Trophoblast cell (in vitro differentiated cells and primary cell): ENCODE data around the gene KISS1R.

ENCODE experiments used
- DNase-seq, 2 donors: peaks; one replicate each; pipeline ENCODE4 v3.0.0-alpha.2; 2016
- H2AFZ ChIP-seq: 2 replicates; pipeline ENCODE4 v1.6.1; 2013; ENCODE audit warnings: low read length, moderate library complexity, mild to moderate bottlenecking; ENCODE audit not compliant: insufficient read depth, poor library complexity
- H2AK5ac ChIP-seq: 2 replicates; pipeline ENCODE4 v1.6.1; 2013; ENCODE audit warnings: mild to moderate bottlenecking, low read length
- H2BK120ac ChIP-seq: 2 replicates; pipeline ENCODE4 v1.6.1; 2013; ENCODE audit warnings: low read length, mild to moderate bottlenecking, moderate library complexity; ENCODE audit not compliant: insufficient read depth, poor library complexity
- H2BK12ac ChIP-seq: 2 replicates; pipeline ENCODE4 v1.6.1; 2013; ENCODE audit warnings: mild to moderate bottlenecking, low read length, moderate library complexity
- H2BK5ac ChIP-seq: 2 replicates; pipeline ENCODE4 v1.6.1; 2013; ENCODE audit warnings: low read length, low read depth, moderate library complexity, mild to moderate bottlenecking; ENCODE audit not compliant: poor library complexity
- H3K14ac ChIP-seq: 2 replicates; pipeline ENCODE4 v1.6.1; 2013; ENCODE audit warnings: mild to moderate bottlenecking, low read length
- H3K18ac ChIP-seq: 2 replicates; pipeline ENCODE4 v1.6.1; 2013; ENCODE audit warnings: mild to moderate bottlenecking, low read length
- H3K23ac ChIP-seq: 2 replicates; pipeline ENCODE4 v1.6.1; 2013; ENCODE audit warnings: low read length
- H3K27ac ChIP-seq: 2 replicates; pipeline ENCODE4 v1.5.1; 2013; ENCODE audit warnings: low read depth, mild to moderate bottlenecking, inconsistent platforms, low read length, moderate library complexity
- H3K27me3 ChIP-seq: 2 replicates; pipeline ENCODE4 v1.6.1; 2013; ENCODE audit warnings: inconsistent platforms, mild to moderate bottlenecking, low read length, moderate library complexity; ENCODE audit not compliant: insufficient read depth
- H3K36me3 ChIP-seq, 2 experiments: 1 replicate in 1 of 2; 2 replicates in 1 of 2; pipeline ENCODE4 v1.6.1; 2013; ENCODE audit warnings: low read length in 2 of 2, mild to moderate bottlenecking in 2 of 2, moderate library complexity in 1 of 2; ENCODE audit not compliant: insufficient read depth in 2 of 2, control insufficient read depth in 1 of 2
- H3K4ac ChIP-seq: 2 replicates; pipeline ENCODE4 v1.6.1; 2013; ENCODE audit warnings: low read depth, mild to moderate bottlenecking, low read length, moderate library complexity
- H3K4me1 ChIP-seq, 2 experiments: 1 replicate in 1 of 2; 2 replicates in 1 of 2; pipeline ENCODE4 v1.6.1; 2013; ENCODE audit warnings: low read length in 2 of 2, mild to moderate bottlenecking in 2 of 2, moderate library complexity in 1 of 2; ENCODE audit not compliant: insufficient read depth in 2 of 2, control insufficient read depth in 1 of 2
- H3K4me2 ChIP-seq: 2 replicates; pipeline ENCODE4 v1.6.1; 2013; ENCODE audit warnings: inconsistent platforms, mild to moderate bottlenecking, low read length, moderate library complexity
- H3K4me3 ChIP-seq: 2 replicates; pipeline ENCODE4 v1.5.1; 2013; ENCODE audit warnings: mild to moderate bottlenecking, low read depth, low read length, inconsistent platforms
- H3K79me1 ChIP-seq: one replicate; pipeline ENCODE4 v1.6.1; 2013; ENCODE audit warnings: low read length
- H3K79me2 ChIP-seq: 2 replicates; pipeline ENCODE4 v1.6.1; 2013; ENCODE audit warnings: low read length, mild to moderate bottlenecking; ENCODE audit not compliant: control insufficient read depth, insufficient read depth, poor library complexity
- H3K9ac ChIP-seq: 2 replicates; pipeline ENCODE4 v1.6.1; 2013; ENCODE audit warnings: mild to moderate bottlenecking, low read length
- H3K9me3 ChIP-seq: 2 replicates; pipeline ENCODE4 v1.6.1; 2013; ENCODE audit warnings: low read depth, mild to moderate bottlenecking, control low read depth, inconsistent platforms, low read length; ENCODE audit not compliant: insufficient read depth
- H4K12ac ChIP-seq: 2 replicates; pipeline ENCODE4 v1.6.1; 2013; ENCODE audit warnings: low read depth, mild to moderate bottlenecking, low read length, moderate library complexity
- H4K8ac ChIP-seq: 2 replicates; pipeline ENCODE4 v1.6.1; 2013; ENCODE audit warnings: low read depth, mild to moderate bottlenecking, low read length, moderate library complexity
- H4K91ac ChIP-seq: one replicate; pipeline ENCODE4 v1.6.1; 2013; ENCODE audit warnings: low read depth, mild to moderate bottlenecking, low read length, moderate library complexity
- WGBS: extraction: QIAGEN DNeasy Blood & Tissue Kit; methylation state at CpG from one replicate; pipeline ENCODE4 v1.1.7; 2013; ENCODE audit warnings: missing lambda C conversion rate; ENCODE audit not compliant: insufficient read length, insufficient coverage; ENCODE audit errors: extremely low coverage; 5-methylcytosine and 5-hydroxymethylcytosine counted together

Gene KISS1R

DNA sequence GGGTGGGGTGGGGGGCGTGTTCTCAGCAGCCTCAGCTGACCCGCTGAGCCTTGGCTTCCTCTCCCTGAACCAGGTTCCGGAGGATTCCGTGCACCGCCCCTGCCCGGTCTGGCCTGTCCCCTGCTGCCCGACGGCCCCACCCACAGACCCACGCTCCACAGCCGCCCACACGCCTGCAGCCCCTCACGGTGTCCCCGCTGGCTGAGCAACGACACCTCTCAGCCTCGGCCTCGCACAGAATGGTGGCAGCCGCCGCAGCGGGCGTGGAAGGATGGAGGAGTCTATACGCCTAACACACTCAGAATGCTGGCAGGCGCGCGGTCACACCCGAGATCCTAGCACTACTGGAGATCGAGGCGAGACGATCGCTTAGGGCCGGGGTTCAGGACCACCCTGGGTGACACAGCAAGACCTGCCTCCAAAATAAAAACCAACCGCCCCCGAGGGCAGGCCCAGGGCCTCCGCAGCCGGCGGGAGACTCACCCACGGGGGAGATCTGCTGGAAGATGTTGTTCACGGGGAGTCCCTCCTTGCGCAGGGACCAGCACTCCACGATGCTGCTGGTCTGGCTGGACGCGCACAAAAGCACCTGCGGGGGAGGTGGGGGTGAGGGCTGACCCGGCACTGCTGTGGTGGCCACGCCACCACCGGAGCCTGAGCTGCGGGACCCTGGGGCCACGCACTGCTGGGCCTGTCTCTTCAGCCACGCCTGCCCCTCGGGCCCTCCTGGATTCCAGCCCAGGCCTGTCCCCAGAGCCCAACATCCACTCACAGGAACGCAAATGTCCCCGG, 32.5 kb upstream of the KISS1R start:
- Histone ChIP-seq H3K27ac (peak overlapping the region; percentile 68), H2AK5ac (peak overlapping the region; percentile 34)
- peak; percentile 95 to 98 for DNase-seq

DNA sequence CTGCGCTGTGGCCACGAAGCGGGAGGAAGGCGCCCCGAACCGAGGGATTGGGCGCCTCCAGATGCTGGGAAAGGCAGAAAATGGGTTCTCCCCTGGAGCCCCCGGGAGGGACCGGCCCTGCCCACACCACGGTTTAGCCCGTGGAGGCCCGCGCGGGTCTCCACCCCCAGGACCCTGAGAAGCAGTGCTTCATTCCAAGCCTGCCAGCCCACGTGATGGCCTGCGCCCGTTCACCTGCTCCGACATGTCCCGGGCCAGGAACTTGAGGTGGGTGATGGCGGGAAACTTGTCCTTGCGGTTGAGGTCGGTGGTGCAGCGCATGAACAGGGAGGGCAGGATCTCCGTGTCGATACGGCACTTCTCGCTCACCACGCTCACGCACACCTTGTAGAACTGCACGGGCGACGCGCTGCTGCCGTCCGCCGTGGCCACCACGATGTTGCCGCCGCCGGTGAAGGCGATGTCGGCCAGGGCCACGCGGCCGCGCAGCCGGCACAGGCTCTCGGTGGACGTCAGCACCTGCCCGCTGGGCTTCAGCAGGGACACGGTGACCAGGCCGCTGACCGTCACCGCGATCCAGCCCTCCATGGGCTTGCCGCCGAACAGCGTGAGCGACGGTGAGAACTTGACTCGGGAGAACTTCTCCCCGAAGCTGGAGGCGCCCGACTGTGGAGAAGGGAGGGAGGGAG, 31.5 kb upstream of the KISS1R start:
- H3K4me3 ChIP-seq: no peak overlapping the region
- H3K23ac ChIP-seq: no peak overlapping the region
- peaks cover 65 to 67% of the 10 kb centered on the region in 2 experiments for H3K36me3 ChIP-seq
- peak overlapping the region; percentile 58 for H4K91ac ChIP-seq
- H3K79me1 ChIP-seq: peaks cover 8% of the 10 kb centered on the region
- no CpG with 5 or more reads among the region's 64 CpGs for WGBS
- H3K9ac ChIP-seq: no peak overlapping the region
- H2AFZ ChIP-seq: no peak overlapping the region
- H2AK5ac ChIP-seq: peak overlapping the region; percentile 11
- no peak overlapping the region for H2BK5ac ChIP-seq
- no peak overlapping the region for H4K12ac ChIP-seq
- peaks cover 15% of the 10 kb centered on the region for H3K9me3 ChIP-seq
- DNase-seq: peak in 1 of 2 donors; percentile 34
- no peak overlapping the region for H3K4me2 ChIP-seq
- no peak overlapping the region for H3K27ac ChIP-seq
- peak overlapping the region; percentile 18 for H2BK120ac ChIP-seq
- peaks cover 2% of the 10 kb centered on the region for H3K79me2 ChIP-seq
- H2BK12ac ChIP-seq: peak overlapping the region; percentile 4
- H3K4me1 ChIP-seq: peaks cover 21 to 27% of the 10 kb centered on the region in 2 experiments
- H3K14ac ChIP-seq: peak overlapping the region; percentile 30
- no peaks in the 10 kb centered on the region for H3K27me3 ChIP-seq
- H4K8ac ChIP-seq: no peak overlapping the region
- H3K18ac ChIP-seq: peak overlapping the region; percentile 45
- H3K4ac ChIP-seq: no peak overlapping the region

More for the DNA sequence above, 32.5 kb upstream of the KISS1R start:
- no peak overlapping the region for H3K4me2 ChIP-seq
- H3K36me3 ChIP-seq: peaks cover 64 to 65% of the 10 kb centered on the region in 2 experiments
- H3K18ac ChIP-seq: peak overlapping the region; percentile 4
- peak overlapping the region; percentile 64 for H4K8ac ChIP-seq
- no peak overlapping the region for H2AFZ ChIP-seq
- peak overlapping the region; percentile 19 for H3K14ac ChIP-seq
- no peak overlapping the region for H3K23ac ChIP-seq
- no CpG with 5 or more reads among the region's 51 CpGs for WGBS
- peak overlapping the region; percentile 81 for H4K91ac ChIP-seq
- no peak overlapping the region for H3K9ac ChIP-seq
- H3K4me1 ChIP-seq: peaks cover 21 to 27% of the 10 kb centered on the region in 2 experiments
- peak overlapping the region; percentile 16 for H3K4ac ChIP-seq
- H2BK120ac ChIP-seq: peak overlapping the region; percentile 15
- H3K79me2 ChIP-seq: peaks cover 2% of the 10 kb centered on the region
- H3K9me3 ChIP-seq: peaks cover 15% of the 10 kb centered on the region
- H3K79me1 ChIP-seq: peaks cover 8% of the 10 kb centered on the region
- H2BK12ac ChIP-seq: peak overlapping the region; percentile 59
- no peaks in the 10 kb centered on the region for H3K27me3 ChIP-seq
- peak overlapping the region; percentile 23 for H2BK5ac ChIP-seq
- H3K4me3 ChIP-seq: no peak overlapping the region
- no peak overlapping the region for H4K12ac ChIP-seq

DNA sequence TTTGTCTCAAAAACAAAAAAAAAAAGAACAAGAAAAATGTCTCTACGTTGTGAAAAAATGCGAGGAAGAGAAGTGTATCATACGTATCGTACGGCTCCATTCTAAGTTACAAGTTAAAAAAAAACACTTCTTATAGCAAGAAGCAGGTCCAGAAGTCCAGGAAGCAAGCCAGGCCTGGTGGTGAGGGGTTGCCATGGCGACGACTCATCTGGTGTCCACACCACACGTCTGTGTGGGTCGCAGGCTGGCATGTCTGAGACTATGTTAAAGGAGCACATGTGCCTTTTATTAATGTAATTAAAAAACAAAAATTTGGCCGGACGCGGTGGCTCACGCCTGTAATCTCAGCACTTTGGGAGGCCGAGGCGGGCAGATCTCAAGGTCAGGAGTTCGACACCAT, 30.1 kb upstream of the KISS1R start:
- DNase-seq: no peak
- Histone ChIP-seq H4K12ac (no peak overlapping the region), H2AFZ (no peak overlapping the region), H3K9me3 (peaks cover 9% of the 10 kb centered on the region), H3K79me1 (peaks cover 8% of the 10 kb centered on the region), H3K18ac (no peak overlapping the region), H3K27me3 (no peaks in the 10 kb centered on the region), H3K27ac (no peak overlapping the region), H3K79me2 (peaks cover 2% of the 10 kb centered on the region), H3K4me3 (no peak overlapping the region), H3K4ac (no peak overlapping the region), H3K36me3 (peaks cover 56 to 58% of the 10 kb centered on the region in 2 experiments), H2BK120ac (no peak overlapping the region), H3K14ac (no peak overlapping the region), H3K4me2 (no peak overlapping the region), H2AK5ac (no peak overlapping the region), H3K23ac (no peak overlapping the region), H3K4me1 (peaks cover 21 to 27% of the 10 kb centered on the region in 2 experiments), H2BK12ac (no peak overlapping the region), H4K8ac (no peak overlapping the region), H2BK5ac (no peak overlapping the region), H4K91ac (no peak overlapping the region), H3K9ac (no peak overlapping the region)
- WGBS: no CpG with 5 or more reads among the region's 16 CpGs

DNA sequence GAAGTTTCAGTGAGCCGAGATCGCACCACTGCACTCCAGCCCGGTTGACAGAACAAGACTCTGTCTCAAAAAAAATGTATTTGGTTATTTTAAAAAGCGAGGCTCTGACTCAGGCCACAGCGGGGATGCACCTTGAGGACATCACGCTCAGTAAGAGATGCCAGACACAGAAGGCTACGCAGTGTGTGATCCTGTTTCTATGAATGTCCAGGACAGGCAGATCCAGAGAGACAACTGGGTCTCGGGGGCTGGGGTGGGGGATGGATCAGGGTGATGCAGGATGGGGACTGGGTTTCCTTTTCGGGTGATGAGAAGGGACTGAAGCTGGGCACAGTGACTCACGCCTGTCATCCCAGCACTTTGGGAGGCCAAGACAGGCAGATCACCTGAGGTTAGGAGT, 29.5 kb upstream of the KISS1R start:
- WGBS: no CpG with 5 or more reads among the region's 10 CpGs
- peaks cover 13% of the 10 kb centered on the region for H3K79me1 ChIP-seq
- H4K8ac ChIP-seq: no peak overlapping the region
- peaks cover 21 to 30% of the 10 kb centered on the region in 2 experiments for H3K4me1 ChIP-seq
- no peak overlapping the region for H4K12ac ChIP-seq
- no peak overlapping the region for H2AK5ac ChIP-seq
- H3K4ac ChIP-seq: no peak overlapping the region
- H4K91ac ChIP-seq: no peak overlapping the region
- DNase-seq: no peak
- H3K18ac ChIP-seq: no peak overlapping the region
- H3K36me3 ChIP-seq: peaks cover 50 to 52% of the 10 kb centered on the region in 2 experiments
- no peak overlapping the region for H2BK5ac ChIP-seq
- H3K14ac ChIP-seq: no peak overlapping the region
- H3K79me2 ChIP-seq: peaks cover 4% of the 10 kb centered on the region
- no peak overlapping the region for H3K23ac ChIP-seq
- H3K4me2 ChIP-seq: no peak overlapping the region
- no peak overlapping the region for H3K4me3 ChIP-seq
- H3K9ac ChIP-seq: no peak overlapping the region
- H2BK120ac ChIP-seq: no peak overlapping the region
- no peak overlapping the region for H2BK12ac ChIP-seq
- no peak overlapping the region for H3K27ac ChIP-seq
- H2AFZ ChIP-seq: no peak overlapping the region
- no peaks in the 10 kb centered on the region for H3K27me3 ChIP-seq
- peaks cover 5% of the 10 kb centered on the region for H3K9me3 ChIP-seq
